Measurements from ENCODE around the gene RASAL2.

- no peak for TF ChIP-seq CTCF (IDR thresholded peaks at IDR 0.05; ENCODE audit: insufficient read depth, low read length, poor library complexity, severe bottlenecking)
- TF ChIP-seq EZH2phosphoT487 (conservative IDR thresholded peaks at IDR 0.05; ENCODE audit: low read length), result no peak
These were observed 40.2 kb downstream of the RASAL2 start for GRCh38 chr1:178134061-178134460.
